HG03565 (cell line): ENCODE measurements around the gene TBC1D2.
A peak's percentile ranks its signal among the peaks of the same experiment; 100 is the strongest.
"Not testable (repeated sequence)": the region's sequence is repeated elsewhere in the genome, so short reads cannot be mapped to it uniquely, and the experiment has no call there.

ENCODE experiments used
- ATAC-seq: cut with Tn5 transposase; IDR thresholded peaks from one replicate; pipeline ENCODE4 v1.9.1; 2021; ENCODE audit warnings: mild to moderate bottlenecking, moderate library complexity; ENCODE audit not compliant: unreplicated experiment

TBC1D2 gene

DNA sequence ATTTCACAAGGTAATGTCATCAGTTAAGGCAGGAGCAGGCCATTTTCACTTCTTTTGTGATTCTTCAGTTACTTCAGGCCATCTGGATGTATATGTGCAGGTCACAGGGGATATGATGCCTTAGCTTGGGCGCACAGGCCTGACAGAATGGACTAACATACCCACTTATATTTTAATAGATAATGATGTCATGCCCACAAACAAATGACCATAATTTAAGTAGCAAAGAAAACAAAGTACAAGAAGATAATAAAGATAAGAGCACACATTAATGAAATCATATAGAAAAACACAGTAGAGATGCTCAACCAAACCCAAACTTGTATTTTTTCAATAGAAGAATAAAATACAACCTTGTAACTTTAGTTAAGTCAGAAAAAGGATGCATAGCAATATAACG is 19.7 kb upstream of the TBC1D2 start:
- ATAC-seq: no peak

DNA sequence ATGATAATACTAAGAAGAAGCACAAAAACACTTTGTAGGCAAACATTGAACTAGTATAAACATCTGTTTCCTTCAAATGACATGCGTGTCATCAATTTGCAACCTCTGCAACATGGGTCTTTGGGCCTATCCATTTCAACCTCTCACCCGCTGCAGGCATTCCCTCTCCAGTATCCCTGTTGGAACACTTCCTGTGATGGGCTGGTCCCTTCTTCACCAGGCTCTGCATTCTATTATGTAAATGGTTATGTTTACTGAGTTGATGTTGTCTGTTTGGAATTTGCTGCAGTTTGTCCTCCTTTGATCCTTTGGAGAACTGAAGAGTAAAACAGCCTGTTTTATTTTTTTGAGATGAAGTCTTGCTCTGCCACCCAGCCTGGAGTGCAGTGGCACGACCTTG is 16.6 kb upstream of the TBC1D2 start:
- ATAC-seq: no peak

DNA sequence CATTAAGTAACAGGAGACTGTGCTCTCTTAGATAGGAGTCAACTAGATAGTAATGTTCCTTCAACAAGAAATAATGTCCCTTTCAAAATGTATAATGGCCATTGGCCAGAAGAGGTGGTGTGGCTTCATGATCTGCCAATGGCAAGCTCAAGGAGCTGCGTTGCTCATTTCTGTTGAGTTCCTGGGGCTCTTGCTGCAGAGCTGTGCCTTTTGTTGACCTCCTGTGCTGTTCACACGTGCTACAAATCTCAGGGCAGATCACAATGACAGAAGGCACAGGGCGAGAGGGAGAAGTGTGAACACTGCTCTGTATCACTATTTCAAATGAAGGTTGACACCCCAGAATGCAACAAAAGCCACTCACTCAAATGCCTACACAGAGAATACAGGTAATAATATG is 16.0 kb upstream of the TBC1D2 start:
- no peak for ATAC-seq

DNA sequence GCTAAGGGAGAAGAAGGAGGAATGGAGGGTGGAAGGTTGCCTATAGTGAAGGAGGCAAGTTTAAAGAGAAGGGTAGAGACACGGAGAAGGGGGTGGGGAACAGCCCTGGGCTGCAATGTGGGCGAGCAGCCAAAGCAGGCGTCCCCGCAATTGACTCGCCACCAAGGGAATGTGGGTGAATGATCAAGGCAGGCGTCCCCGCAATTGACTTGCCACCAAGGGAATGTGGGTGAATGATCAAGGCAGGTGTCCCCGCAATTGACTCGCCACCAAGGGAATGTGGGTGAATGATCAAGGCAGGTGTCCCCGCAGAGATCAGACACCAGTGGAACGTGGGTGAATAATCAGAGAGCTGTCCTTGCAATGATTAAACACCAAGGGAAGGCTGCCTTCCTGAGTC is 14.8 kb upstream of the TBC1D2 start:
- not testable (repeated sequence) for ATAC-seq

DNA sequence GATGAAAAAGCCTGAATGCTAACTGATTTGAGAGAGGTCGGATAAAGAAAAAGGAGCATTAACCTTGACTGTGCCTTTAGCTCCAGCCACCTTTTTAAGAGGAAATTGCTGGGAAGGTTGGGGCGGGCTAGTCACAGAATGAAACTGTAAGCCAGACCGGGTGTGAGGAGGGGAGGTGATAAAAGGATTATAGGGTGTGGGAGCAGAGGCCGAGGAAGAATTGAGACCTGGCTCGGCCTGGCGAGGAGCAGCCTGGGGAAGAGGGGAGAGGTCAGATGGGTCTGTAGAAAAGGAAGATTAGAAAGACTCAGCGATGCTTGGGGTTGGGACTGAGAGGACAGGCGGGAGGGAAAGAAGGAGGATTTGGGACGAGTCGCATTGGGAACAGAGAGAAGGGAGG is 14.2 kb upstream of the TBC1D2 start:
- not testable (repeated sequence) for ATAC-seq

DNA sequence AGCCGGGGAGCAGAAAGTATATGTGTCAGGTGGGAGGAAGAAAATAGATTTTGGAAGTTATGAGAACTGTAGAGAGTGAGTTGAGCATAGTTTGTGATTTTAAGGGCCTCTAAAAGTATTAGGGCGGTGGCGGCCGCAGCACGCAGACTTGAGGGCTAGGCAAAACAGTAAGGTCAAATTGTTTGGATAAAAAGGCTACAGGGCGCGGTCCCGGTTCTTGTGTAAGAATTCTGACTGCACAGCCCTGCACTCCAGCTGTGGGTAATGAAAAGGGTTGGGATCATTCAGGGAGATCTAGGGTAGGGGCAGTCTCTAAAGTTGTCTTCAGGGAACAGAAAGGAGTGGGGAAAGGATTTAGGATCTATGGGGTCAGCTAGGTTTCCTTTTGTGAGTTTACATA is 12.1 kb upstream of the TBC1D2 start:
- ATAC-seq: not testable (repeated sequence)

DNA sequence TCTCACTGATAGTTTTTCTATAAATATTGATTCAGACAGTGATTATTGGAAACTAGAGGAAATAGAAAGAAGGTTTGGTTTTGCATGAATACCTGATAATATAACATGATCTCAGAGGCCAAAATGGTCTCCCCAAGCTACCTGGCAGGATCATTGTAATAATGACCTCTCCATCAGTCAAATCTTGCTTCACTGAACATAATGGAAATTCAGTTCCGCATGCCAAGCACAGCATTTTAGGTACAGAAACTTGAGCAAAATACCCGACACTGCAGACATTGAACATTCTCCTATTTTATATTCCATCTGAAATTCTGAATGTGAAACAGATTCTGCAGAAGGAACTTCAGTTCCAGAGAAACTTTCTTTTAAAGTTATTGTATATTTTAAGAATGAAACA is 9.1 kb upstream of the TBC1D2 start:
- ATAC-seq: no peak

DNA sequence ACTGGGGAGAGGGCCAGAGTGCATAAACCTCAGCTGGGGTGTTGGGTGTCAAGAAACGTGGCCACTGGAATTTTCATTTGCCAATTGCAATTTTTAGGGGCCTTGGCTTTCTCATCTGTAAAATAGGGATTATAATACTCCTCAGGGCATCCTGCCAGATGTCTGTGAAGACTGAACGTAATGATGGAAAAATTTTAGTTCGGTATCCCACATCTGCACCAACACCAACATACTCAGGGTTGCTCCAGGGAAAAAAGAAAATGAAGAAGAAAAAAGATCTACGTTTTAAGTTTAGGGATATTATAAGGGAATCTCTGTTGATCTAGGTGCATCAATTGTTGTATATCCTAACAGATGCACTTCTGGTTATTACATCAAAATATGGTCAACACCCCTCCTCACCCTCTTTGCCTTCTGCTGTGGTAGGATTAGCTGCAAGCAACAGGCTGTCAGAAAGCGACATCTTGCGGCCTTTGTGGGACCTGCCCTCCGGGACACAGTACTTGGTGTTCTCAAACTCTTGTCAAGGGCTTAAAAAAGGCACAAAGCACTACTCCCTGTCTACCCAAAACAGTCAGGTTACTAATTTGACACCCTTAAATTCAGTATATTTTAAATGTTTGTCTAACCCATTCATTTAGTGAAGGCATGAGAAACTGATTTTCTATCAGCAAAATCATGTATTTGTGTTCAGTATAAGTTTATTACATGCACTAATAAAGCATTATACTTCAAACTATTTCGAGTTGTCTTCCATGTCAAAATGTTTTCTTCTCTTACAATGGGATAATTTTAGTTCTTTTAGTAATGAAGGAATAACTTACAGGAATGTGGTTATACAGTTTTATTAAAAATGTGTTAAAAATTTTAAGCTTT is 8.3 kb upstream of the TBC1D2 start:
- peak; percentile 67 for ATAC-seq

DNA sequence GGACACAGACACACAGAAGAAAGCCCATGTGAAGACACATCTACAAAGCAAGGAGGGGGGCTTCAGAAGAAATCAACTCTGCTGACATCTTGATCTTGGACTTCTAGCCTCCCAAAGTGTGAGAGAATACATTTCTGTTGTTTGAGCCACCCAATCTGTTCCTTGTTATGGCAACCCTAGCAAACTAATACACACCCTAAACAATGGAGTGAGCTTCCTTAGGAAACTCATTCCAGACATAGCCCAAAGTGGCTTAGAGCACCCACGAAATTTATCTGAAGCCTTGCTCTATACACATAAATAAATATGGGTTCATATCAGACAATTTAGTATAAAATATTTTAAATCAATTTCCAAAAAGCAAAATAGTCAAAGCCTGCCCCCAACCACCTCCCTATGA is 7.6 kb upstream of the TBC1D2 start:
- no peak for ATAC-seq

DNA sequence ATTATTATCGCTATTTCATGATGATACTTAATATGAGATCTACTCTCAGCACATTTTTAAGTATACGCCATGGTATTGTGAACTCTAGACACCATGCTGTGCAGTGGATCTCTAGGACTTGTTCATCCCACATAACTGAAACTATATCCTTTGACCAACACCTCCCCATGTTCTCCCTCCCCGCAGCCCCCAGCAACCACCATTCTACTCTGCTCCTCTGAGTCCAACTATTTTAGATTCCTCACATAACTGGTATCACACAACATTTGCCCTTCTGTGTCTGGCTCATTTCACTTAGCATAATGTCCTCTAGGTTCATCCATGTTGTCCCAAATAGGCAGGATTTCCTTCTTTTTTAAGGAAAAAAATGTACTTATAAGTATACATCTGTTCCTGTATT is 6.6 kb upstream of the TBC1D2 start:
- no peak for ATAC-seq

DNA sequence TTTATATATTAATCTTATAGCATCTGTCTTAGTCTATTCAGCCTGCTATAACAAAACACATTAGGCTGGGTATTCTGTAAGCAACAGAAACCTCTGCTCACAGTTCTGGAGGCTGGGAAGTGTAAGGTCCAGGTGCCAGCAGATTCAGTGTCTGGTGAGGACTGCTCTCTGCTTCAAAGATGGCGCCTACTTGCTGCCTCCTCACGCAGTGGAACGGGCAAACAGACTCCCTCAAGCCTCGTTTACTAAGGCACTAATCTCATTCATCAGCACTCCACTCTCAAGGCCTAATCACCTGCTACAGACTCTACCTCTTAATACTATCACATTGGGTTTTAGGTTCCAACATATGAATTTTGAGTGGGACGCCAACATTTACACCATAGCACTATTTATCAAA is 5.2 kb upstream of the TBC1D2 start:
- no peak for ATAC-seq

DNA sequence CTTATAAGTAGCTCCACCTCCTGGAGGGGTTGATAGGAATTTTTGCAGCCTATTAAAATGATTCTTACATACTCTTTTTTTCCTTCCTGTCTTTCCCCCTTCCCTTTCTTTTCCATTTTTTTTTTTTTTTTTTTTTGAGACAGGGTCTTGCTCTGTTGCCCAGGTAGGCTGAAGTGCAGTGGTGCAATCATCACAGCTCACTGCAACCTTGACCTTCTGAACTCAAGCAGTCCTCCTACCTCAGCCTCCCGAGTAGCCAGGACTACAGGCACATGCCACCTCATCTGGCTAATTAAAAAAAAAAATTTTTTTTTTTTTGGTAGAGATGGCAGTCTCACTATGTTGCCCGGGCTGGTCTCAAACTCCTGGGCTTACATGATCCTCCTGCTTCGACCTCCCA is 4.3 kb upstream of the TBC1D2 start:
- no peak for ATAC-seq

DNA sequence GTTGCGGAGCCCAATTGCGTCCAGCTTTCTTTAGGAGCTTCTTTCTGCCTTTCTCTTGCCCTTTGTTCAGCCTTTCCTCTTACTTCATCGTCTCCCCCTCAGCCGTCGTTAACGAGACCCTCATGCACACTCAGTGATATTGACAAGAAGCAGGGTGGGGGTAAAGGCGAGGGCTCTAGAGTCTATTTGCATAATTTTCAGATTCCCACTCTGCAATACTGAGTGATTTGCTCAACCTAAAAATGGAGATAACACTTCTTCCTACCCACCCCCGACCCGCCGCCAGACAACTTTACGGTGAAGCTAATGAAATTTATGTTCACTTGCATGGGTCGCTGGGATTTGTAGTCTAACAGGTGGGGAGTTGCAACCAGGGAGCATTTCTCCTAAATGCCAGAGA is 1.3 kb upstream of the TBC1D2 start:
- ATAC-seq: no peak

DNA sequence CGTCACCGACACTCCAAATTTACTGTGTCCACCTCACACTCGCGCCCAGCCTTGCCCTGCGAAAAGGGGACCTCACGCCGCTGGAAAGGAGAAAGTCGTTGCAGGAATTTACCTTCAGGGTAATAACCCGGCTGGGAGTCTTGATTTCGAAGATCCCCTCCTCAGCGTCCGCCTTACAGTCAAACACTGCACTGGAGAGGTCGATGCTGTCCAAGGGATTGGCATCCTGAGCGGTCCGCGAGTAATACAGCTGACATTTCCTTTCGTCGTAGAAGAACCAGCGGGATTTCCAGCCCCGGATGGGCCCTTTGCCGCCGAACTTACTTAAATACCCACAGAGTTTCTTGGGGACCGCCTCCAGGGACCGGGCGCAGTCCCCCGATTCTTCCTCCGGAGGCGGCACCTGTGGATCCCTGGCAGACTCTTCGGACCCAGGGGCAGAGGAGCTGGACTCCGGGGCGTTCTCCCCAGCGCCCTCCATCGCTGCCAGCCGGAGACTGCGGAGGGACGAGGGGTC is 330 bp downstream of the TBC1D2 start:
- no peak for ATAC-seq

DNA sequence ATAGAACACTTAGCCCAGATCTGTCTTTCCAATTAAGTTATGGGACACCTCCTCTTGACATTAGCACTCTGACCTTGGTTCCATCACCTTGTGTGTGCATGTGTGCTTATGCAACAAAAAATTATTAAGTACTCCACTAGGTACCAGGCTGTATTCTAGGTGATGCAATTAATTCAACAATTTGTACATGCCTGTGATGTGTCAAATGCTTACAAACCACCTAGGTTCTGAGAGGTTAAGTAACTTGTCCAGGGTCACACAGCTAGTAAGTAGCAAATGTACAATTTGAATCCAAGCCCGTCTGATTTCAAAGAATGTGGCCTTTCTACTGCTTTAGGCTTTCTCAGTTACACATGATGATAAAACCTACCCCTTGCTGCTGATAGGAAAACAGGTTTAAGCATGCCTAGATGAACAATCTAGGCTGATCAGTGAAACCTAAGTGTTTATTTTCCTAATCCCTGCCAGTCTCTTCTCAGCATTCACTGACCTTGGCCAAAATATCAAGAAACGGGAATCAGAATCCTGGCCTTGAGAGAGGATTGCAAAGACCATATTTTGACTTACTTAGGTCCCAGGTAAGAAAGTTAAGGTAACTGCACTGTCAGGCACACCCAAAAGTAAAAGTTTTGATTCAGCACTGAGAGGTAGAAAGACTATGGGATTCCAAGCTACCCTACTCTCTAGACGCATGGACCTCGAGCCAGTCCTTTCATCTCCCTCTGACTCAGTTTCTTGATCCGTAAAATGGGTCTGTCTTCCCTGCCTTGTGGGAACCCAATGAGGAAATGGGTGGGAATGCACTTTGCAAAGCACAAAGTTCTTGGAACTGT is 1.0 kb downstream of the TBC1D2 start:
- no peak for ATAC-seq

DNA sequence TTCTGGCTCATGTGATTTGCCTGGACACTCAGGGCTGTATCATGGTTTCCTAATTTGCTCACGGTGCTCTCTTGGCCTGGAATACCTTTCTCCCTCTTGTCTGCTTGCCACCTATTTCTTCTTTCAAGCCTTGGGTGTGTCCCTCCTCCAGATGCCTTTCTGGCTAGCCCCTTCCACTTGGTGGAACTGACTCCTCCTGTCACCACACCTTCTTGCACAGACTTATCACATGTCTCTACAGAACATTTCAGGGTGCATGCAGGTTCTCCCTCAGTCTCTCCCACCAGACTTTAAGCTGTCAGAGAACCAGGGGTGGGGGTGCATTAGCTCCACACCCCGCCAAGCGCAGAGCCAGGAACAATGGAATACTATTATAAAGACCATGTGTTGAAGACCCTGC is 1.9 kb downstream of the TBC1D2 start:
- no peak for ATAC-seq

DNA sequence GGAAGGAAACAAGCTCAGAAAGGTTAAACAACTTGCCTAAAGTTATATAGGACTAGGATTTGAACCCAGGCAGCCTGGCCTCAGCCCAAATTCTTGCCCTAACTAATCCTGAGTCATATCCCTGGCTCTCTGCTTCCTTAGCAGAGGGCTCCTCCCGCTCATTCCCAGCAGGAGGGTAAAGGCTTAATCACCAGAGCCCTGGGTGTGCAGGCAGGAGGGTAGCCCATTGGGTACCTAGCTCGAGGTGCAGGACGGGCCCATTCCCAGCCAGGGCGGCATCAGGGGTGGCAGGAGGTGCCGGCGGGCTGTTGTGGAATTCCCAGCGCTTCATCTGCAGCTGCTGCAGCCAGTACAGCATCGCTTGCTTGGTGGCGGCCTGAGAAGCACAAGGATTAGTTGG is 3.9 kb downstream of the TBC1D2 start:
- no peak for ATAC-seq

DNA sequence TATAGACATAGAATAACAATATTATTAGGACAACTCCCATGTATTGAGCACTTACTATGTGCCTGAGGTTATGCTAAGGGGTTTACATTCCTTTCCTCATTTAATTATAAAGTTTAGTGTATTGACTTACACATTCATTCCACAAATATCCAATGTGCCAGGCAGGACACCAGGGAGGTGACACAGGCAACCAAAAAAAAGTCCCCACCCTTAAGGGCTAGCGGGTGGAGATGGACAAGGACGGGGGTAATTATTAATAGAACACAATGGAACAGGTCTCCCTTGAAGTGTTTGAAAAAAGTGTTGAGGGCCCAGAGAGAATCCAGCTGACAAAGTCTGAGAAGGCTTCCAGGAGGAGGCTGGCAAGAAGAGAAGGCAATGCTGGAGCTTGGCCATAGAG is 5.7 kb downstream of the TBC1D2 start:
- no peak for ATAC-seq

DNA sequence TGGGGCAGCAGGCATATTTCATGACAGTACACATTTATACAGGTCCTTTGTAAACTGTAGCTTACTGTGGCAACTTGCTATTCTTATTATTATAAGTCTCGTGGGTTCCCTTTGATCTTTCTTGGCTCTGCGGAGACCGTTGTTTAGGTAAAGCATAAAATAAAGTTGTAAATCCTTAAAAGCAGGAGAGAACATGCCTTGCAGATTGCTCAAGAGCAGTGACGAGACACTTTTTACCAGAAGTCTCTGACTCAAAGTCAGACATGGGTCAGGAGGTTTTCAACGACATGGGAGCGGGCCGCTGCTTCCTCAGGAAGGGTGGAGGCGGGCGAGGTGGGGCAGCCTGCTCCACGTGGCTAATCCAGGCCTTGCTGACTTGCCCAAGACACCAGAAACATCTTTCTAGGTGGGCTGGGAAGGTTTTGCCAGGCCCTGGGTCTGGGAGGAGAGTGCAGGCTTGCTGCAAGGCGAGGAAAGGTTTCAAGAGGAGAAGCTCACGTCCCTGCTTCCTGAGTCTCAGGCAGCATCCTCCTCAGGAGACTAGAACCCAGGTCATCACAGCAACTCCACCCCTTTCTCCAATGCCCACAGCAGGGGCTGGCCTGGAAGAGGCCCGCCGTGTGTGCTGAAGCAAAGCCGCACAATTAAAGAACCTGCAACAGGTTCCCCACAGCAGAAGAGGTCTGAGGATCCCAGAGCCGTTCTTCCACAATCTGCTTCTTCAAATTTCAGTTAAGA is 6.5 kb downstream of the TBC1D2 start:
- no peak for ATAC-seq

DNA sequence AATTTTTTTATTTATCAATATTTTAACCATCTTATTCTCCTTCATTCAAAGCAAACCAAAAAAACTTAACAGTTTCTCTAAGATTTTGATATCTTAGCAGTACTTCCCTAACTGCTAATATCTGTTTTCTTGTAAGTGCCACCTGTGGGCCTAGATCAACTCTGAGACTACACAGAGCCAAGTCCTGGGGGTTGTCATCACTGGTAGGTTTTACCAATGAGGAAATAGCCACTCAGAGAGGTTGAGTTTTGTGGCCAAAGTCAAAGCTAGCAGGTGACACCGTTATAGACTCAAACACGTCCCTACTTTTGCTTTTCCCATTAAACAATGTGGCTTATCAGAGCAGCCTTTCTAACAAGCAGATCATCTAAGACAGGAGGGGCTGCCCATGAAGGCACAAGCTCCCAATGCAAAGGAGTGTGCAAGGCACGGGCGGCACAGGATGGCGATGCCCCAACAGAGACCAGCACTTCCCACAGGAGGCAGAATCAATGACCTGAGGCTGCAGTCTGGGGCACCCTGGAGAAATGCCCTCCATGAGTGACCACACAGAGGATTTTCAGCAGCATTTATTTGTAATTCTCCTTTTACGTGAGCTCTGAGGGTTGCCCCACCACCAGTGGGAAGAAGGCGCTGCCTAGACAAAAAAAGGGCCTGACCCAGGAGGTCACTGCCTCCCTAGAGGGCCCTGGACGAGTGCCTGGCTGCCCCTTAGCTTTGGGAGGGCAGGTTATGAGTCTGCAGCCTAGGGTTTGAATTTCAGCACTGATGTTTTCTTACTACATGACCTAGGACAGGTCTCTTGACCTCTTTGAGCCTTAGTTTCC is 7.4 kb downstream of the TBC1D2 start:
- no peak for ATAC-seq
